Neural progenitor cell (in vitro differentiated cells): ENCODE results near the gene MBD2.

Experiments used
- CTCF ChIP-seq: fragments of 200-600 bp; sonication (generic); IDR thresholded peaks from 2 replicates; pipeline ENCODE4 v1.5.1; 2017; ENCODE audit warnings: antibody characterized with exemption, mild to moderate bottlenecking
- EZH2 ChIP-seq: fragments of 200-600 bp; sonication (generic); IDR thresholded peaks from 2 replicates; pipeline ENCODE4 v1.6.1; 2017; ENCODE audit warnings: antibody characterized with exemption, mild to moderate bottlenecking, moderate library complexity

GRCh38 chr18:54202851-54203250, 21.6 kb downstream of the MBD2 start:
- TF ChIP-seq CTCF (no peak), EZH2 (no peak)
